ENCODE results near the gene F10. TPM values are rescaled to one million over a fixed set of nuclear protein-coding genes. Genes with fewer than 3 reads are reported as not detected.

The F10 gene
- polyA plus RNA-seq, 1 donor = 19.5 TPM

- DNase-seq = no peak
Measured at GRCh38 chr13:113169277-113170272, 47.0 kb downstream of the F10 start.

- DNase-seq = no peak
Measured at GRCh38 chr13:113170511-113170910, 47.9 kb downstream of the F10 start.

- DNase-seq = no peak
Measured at GRCh38 chr13:113171250-113172125, 48.9 kb downstream of the F10 start.

GRCh38 chr13:113172419-113172926, 49.9 kb downstream of the F10 start:
- DNase-seq = no peak

- no peak for DNase-seq
Measured at GRCh38 chr13:113176280-113176679, 53.7 kb downstream of the F10 start.

- no peak for DNase-seq
Measured at GRCh38 chr13:113176822-113177221, 54.2 kb downstream of the F10 start.

GRCh38 chr13:113178070-113178895, 55.7 kb downstream of the F10 start:
- DNase-seq = no peak

- DNase-seq = no peak
Measured at GRCh38 chr13:113178896-113179167, 56.2 kb downstream of the F10 start.

- no peak for DNase-seq
Measured at GRCh38 chr13:113179374-113180230, 57.0 kb downstream of the F10 start.

- DNase-seq = no peak
Measured at GRCh38 chr13:113182046-113182445, 59.4 kb downstream of the F10 start.

GRCh38 chr13:113183450-113184129, 61.0 kb downstream of the F10 start:
- DNase-seq = no peak

GRCh38 chr13:113184568-113185440, 62.2 kb downstream of the F10 start:
- DNase-seq = no peak

- no peak for DNase-seq
Measured at GRCh38 chr13:113186061-113186900, 63.7 kb downstream of the F10 start.

GRCh38 chr13:113187263-113187669, 64.7 kb downstream of the F10 start:
- DNase-seq = no peak

GRCh38 chr13:113187883-113188665, 65.5 kb downstream of the F10 start:
- DNase-seq = no peak

GRCh38 chr13:113190181-113190580, 67.6 kb downstream of the F10 start:
- DNase-seq = no peak

GRCh38 chr13:113192279-113192678, 69.7 kb downstream of the F10 start:
- no peak for DNase-seq
